Measurements from ENCODE around the gene BCAS4. TPM values are rescaled to one million over a fixed set of nuclear protein-coding genes. Genes with fewer than 3 reads are reported as not detected.

BCAS4 gene
- total RNA-seq, 1 donor from 2014 or later = 11.4 TPM

DNA sequence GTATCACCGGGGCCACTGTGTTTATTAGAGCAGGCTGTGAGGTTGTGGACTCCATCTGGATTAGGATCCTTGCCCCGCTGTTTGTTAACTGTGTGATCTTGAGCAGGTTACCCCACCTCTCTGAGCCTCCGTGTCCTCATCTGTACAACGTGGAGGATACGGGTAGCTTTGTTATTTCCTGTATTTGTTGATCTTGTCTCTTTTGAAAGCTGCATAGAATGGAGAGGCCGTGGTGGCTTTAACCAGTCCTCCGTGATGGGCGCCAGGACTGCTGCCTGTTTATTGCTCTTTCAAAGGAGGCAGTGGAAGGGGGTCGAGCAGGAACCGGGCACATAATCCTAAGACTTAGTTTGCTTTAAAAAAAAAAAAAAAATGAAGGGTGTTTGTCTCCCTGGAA is 22.9 kb downstream of the BCAS4 start:
- DNase-seq (ENCODE audit: low spot score in 2 of 2) = no peak
- FAIRE-seq = no peak

DNA sequence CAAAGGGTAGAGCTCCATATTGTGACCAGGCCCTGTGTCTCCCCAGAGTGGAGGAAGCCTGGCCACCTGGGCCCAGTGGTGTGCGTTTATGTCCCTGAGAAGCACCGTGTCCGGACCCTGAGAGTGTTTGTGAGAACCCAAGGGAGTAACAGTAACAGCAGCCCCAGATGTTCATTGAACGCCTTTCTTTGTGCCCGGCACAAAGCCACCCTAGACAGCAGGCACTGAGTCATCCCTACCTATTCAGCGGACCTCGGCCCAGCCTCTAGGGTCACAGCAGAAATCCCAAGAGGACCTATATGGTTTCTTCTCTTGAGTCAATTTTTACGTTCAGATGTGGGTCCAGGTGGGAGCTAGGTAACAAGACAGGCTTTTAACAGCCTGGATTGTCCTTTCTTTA is 24.5 kb downstream of the BCAS4 start:
- DNase-seq (ENCODE audit: low spot score in 2 of 2) (no peak), FAIRE-seq (no peak)

DNA sequence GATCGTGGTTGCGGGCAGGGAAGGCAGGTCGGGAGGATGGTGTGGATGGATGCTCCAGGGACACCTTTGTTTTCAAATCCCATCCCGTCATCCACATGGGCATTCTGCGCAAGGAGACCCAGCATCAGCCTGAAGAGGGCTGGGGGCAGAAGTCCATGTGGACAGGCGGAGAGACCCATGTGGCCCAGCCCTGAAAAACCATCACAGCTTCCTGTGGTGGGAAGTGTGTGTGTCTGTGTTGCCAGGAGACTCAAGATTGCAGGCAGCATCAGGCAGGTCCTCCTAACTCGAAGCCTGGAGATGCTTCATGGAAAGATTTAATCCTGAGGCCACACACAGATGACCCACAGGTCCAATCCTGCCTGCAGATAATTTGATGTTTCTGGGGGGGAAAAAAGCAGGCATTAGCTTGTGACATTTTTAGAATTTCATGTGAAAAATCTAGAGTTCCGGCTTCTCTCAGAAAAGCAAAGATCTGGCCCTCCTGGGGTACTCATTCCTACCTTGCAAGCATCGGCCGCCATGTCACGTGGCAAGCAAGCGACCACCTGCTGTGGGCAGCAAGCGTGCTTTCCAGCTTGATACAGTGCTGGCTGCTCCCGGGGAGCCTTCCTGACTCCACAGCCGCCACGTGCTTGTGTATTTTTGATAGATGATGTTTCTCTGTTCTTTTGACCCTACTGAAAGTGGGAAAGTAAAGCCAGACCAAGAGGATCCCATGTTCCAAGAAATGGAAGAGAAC is 25.8 kb downstream of the BCAS4 start:
- DNase-seq (ENCODE audit: low spot score in 2 of 2) (no peak), FAIRE-seq (no peak)

DNA sequence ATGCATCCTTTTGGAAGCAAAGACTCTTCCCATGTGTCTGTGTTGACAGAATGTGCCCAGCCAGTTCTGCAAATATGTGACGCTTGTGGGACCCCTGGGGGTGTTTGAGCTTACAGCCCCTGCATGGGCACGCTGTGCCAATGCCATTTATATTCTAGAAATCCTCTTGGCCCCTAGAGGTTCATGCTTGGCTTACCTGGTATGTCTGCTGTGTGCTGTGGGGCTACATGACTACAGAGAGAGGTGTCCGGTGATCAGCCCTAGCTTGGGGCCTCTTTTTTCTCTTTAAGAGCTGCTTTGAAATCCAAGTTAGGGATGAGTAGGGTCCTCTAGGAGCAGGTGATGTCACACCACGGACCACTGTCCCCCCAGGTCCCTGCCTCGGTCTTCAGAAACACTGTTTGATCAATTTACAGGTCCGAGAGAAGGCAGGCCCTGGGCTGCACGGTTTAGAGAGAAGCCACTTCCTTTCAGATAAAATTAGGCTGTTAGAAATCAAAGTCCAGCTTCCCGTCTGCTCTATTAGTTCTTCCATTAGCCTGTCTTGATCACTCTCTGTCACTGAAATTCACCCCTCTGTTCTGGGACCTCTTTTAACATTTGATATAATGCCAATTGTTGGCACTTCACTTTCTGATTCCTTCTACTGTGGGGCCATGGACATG is 26.5 kb downstream of the BCAS4 start:
- DNase-seq (ENCODE audit: low spot score in 2 of 2) = no peak
- no peak for FAIRE-seq

DNA sequence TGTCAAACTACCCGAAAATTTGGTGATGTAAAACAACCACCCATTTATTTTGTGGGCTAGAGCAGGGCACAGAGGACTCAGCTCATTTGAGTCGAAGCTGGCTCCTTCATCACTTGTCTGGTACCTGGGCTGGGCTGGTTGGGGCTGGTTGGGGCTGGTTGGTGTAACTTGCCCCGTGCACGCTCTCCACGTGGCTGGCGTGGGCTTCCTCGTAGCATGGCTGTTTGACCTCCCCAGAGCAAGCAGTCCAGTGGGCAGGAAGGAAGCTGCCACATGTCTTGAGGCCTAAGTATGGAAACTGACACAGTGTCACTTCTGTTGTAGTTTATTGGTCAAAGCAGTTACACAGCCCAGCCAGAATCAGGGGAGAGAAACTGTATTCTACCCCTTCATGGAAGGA is 27.1 kb downstream of the BCAS4 start:
- FAIRE-seq (no peak), DNase-seq (ENCODE audit: low spot score in 2 of 2) (no peak)

DNA sequence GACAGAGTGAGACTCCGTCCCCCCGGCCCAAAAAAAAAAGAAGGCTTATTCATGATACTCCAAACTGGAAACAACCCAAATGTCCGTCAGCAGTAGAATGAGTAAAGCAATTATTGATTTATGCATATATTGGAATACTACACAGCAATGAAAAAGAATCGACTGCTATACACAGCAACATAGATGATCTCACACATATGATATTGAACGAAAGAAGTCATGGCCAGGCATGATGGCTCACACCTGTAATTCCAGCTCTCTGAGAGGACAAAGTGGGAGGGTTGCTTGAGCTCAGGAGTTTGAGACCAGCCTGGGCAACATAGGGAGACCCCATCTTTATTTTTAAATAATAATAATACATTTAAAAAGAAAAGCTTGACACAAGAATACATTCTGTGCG is 28.5 kb downstream of the BCAS4 start:
- no peak for FAIRE-seq

DNA sequence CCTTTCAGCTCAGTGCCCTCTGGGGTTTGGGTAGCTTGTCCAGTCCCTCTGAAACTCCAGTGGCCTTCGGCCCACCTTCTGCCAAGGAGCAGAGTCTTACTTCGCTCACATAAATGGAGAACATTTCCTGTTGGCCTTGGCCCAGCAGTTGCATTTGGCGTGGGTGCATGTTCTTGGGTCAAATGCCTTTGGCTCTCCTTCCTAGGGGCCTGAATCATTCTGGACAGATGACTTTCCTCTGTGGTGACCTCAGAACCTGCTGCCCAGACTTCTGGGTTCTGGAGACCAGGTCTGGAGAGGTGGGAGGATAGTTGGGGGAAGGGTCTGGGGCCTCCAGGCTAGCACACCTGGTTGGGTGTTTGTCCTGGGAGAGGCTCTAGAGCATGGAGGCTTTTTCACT is 29.3 kb downstream of the BCAS4 start:
- DNase-seq (ENCODE audit: low spot score in 2 of 2) (no peak), FAIRE-seq (no peak)

More for the DNA sequence above, 28.5 kb downstream of the BCAS4 start:
- no peak for DNase-seq (ENCODE audit: low spot score in 2 of 2)

DNA sequence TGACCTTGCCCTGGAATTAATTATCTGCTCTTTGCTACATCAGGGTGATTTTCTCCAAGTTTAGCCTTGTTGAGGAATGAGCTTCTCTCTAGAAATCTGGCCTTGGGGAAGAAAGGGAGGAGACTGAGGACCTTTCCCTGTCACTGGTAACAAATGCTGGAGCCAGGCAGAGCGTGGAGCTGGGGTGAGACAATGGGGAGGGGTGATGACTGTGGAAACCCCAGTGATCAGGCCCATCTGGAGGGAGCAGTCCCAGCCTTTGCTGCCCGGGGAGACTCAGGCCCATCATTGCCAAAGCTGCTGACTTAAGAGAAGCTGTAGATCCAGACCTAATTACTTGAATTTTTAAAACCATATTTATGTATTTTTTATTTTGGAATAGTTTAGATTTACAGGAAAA is 31.3 kb downstream of the BCAS4 start:
- DNase-seq (ENCODE audit: low spot score in 2 of 2) = no peak
- no peak for FAIRE-seq

DNA sequence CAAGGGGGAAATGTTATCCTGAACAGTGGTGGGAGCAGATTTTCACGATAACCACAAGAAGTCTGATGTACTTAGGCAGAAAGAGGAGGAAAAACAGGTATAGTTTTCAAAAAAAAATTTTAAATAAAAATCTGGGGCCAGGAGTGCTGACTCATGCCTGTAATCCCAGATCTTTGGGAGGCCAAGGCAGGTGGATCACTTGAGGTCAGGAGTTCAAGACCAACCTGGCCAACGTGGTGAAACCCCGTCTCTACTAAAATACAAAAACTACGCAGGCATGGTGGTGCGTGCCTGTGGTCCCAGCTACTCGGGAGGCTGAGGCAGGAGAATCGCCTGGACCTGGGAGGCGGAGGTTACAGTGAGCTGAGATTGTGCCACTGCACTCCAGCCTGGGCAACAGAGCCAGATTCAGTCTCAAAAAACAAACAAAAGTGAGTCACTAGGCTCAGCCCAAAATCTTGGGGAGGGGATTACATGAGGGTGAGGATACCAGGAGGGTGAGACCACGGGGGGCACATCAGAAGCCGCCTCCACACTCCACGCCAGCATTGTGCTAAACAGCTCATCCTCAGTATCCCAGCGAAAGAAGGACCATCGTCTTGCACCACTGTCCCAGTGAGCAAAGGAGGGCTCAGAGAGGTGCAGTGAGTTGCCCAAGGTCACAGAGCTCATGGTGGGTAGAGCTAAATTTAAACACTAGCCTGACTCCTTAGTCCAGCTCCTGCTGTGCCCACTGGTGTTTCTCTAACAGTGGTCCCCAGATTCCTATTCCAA is 33.7 kb downstream of the BCAS4 start:
- DNase-seq (ENCODE audit: low spot score in 2 of 2) = no peak
- no peak for FAIRE-seq

DNA sequence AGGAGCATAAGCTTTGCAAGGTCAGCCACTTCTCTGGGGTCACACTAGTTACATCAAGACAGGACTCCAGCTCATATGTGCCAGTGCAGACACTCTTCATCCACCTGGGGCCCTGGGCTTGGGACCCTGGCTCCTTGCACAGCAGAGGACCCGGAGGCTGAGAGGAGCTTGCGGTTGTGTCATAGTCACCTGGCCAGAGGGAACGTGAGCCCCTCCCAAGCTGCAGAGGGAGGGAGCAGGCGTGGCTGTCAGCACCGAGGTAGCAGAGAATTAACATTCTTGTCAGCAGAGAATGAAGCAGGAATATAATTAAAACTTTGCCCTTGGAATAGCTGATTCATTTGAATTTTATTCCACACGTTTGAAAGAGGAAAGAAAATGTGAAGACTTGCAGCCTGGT is 36.8 kb downstream of the BCAS4 start:
- DNase-seq (ENCODE audit: low spot score in 2 of 2) (no peak), FAIRE-seq (no peak)

DNA sequence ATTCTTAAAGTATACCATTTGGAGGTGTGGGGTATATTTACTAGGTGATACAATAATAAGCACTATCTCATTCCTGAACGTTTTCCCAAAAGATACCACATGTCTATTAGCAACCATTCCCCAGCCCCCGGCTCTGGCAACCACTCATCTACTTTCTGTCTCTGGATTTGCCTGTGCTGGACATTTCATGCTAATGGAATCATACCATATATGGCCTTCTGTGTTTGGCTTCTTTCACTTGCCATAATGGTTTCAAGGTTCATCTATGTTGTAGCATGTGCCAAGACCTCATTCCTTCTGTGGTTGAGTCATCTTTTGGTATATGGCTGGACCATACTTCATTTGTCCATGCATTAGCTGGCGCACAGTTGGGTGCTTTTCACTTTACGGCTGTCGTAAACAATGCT is 39.7 kb downstream of the BCAS4 start:
- FAIRE-seq (no peak), DNase-seq (ENCODE audit: low spot score in 2 of 2) (no peak)

DNA sequence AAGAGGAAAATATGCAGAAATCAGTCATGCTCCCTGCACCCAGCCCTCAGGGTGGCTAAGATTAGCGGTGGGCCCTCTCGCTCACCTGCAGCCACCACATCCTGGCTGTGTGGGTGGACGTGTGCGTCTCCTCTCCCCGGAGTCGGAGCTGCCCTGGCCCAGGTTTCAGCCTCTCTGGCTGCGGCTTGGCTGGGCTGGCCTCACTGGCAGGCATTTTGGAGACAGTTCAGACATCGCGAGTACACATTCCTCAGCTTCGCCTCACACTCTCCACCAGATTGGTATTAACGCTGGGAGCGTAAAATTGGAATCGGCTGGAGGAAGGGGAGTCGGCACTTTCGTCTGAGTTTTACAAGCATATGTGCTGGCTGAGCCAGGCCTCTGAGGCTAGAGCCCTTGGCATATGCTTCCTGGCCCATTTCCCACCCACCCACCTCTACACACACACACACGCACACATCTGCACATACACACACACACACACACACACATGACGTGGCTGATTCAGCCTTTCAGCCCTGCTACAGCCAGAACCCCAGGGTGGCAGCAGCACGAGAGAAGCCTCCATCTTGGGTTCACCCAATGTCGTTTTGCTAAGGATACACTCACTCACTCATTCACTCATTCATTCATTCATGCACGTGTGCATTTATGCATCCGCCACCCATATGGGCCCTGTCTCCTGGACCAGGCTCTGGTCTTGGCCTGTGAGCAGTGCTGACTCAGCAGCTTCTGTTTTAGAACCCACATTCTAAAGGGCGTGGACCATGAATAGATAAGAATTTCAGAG is 42.9 kb downstream of the BCAS4 start:
- FAIRE-seq = no peak
- no peak for DNase-seq (ENCODE audit: low spot score in 2 of 2)

DNA sequence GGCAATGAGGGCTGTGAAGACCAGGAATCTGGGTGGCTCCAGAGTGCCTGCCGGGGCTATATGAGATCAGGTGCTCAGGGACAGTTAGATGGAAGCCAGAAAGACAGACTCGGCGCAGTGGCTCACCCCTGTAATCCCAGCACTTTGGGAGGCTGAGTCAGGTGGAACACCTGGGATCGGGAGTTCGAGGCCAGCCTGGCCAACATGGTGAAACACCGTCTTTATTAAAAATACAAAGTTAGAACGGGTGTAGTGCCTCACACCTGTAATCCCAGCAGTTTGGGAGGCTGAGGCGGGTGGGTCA is 43.4 kb downstream of the BCAS4 start:
- FAIRE-seq (no peak), DNase-seq (ENCODE audit: low spot score in 2 of 2) (no peak)

DNA sequence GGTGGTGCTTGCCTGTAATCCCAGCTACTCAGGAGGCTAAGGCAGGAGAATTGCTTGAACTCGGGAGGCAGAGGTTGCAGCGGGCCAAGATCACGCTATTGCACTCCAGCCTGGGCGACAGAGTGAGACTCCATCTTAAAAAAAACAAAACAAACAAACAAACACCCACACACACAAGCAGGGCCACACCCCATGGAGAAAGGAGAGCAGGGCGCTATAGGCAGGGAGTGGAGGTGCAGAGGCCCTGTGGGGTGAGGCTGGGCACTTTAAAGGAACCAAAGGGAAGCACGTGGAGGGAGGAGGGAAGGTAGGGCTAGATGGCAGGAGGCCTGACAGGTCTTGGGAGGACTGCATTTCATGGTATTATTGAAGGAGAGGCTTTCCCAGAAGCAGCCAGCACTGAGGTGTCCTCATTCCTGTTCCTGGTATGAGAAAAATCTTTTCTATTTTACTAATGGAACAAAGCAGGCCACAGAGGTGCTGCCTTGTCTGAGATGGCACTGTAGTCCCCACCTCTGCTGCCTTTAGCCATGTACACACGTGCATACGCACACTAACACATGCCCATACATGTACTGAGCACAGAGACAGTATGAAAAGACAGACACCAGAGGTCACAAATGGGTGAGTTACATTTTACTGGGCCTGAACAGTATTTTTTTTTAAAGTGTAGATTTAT is 44.0 kb downstream of the BCAS4 start:
- no peak for DNase-seq (ENCODE audit: low spot score in 2 of 2)
- no peak for FAIRE-seq

DNA sequence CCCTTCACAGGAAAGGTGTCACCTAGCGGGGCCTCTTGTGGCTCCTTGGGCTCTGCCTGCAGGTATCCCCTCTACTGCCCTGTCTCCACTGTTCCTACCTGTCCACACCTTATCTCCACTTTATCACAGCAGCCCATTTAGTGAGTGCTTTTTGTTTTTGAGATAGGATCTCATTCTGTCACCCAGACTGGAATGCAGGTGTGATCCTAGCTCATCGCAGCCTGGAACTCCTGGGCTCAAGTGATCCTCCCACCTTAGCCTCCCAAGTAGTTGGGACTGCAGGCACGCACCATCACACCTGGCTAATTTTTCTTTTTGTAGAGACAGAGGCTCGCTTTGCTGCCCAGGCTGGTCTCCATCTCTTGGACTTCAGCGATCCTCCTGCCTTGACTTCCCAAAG is 48.0 kb downstream of the BCAS4 start:
- FAIRE-seq (no peak), DNase-seq (ENCODE audit: low spot score in 2 of 2) (no peak)

DNA sequence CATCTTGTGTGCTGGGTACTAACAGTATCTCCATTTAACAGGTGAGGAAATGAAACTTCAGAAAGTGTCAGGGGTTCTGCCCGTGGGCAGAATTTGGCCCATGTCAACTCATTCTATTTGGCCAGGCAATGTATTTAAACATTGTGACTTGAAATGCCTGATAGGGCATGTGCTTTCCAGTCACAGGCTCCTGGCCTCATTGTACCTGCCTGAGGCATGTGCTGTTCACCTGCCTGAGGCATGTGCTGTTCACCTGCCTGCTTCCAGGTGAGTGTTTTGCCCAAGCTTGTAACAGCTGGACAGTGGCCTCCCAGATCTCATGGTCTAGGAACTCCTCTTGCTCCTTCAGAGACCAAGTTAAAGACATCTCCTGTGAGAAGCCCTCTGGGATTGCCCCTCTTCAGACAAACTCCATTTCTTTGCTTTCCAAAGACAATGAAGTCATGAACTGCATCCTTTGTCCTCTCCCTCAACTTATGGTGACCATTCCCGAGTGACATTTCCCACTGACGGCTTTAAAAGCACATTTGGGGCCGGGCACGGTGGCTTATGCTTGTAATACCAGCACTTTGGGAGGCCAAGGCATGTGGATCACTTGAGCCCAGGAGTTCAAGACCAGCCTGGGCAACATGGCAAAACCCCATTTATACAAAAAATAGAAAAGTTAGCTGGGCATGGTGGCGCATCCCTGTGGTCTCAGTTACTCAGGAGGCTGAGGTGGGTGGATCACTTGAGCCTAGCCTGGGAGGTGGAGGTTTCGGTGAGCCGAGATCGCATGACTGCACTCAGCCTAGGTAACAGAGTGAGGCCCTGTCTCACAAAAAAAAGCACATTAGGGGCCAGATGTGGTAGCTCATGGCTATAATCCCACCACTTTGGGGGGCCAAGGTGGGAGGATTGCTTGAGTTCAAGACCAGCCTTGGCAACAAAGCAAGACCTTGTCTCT is 48.7 kb downstream of the BCAS4 start:
- DNase-seq (ENCODE audit: low spot score in 2 of 2) (no peak), FAIRE-seq (no peak)

DNA sequence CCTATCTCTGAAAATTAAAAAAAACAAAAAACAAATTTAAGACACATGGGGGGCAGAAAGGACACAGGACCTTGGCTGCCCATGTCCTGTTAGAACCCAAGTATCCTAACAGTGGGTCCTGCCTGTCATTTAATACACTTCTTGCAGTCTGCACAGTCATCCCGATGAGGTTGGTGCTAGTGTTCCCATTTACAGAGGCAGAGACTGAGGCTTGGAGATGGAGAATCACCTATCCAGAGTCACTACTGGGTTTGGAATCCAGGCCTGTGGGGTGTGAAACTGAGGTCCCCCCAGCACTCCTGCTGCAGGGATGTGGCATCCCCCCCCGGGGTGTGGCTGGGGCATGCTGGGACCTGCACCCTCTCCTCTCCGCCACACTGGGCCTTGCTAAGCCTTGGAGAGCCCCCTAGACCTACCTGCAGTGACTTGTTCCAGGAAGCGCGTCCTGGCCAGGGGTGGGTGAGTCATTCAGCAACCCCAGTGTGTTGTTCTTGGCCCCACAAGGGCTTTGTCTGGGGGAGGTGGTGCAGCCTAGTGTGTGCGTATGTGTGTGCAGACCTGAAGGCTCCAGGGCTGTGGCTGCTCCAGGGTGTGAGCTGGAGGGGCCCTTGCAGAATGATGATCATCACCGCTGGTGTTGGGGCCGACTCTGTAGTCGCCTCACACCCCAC is 49.7 kb downstream of the BCAS4 start:
- FAIRE-seq = no peak

DNA sequence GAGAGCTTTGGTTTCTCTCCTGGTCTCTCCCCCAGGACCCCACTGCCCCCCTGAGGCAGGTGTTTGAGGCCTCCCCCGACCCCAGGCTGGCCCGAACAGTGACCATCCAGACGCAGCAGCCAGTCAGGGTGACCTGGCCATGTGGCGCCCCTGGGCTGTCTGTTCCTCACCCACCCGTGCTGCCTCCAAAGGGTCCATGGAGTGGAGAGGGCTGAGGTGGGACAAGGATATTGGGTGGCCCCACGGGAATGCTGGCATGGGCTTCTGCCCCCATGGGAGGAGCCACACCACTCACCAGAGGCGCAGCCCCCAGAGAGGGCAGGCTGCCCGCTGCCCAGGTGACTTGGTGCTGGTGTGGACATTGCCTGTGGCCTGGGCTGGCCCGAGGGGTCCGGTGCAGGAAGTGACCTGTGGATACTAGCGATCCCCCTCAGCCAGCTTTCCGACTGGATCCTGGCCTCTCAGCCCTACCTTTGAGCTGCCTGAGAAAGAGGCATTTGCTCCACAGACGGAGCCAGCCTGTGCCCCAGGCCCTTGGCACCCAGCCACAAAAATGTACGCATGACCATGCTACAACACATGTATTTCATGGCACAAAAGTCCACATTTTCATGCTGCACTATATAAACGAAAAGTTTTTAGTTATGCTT is 50.8 kb downstream of the BCAS4 start:
- FAIRE-seq = no peak
- DNase-seq (ENCODE audit: low spot score in 2 of 2) = no peak

More for the DNA sequence above, 49.7 kb downstream of the BCAS4 start:
- DNase-seq (ENCODE audit: low spot score in 2 of 2) = no peak
